NT2/D1 (cell line): ENCODE results near the gene GCLC.

ENCODE experiments used
- DNase-seq: peaks from one replicate; pipeline ENCODE4 v3.0.0-alpha.2; 2011; ENCODE audit warnings: low read depth, low spot score
- H3K27me3 ChIP-seq: 2 replicates; pipeline ENCODE4 v1.6.0; 2011; ENCODE audit warnings: mild to moderate bottlenecking; ENCODE audit not compliant: insufficient read length, insufficient read depth
- H3K36me3 ChIP-seq: 2 replicates; pipeline ENCODE4 v1.6.1; 2011; ENCODE audit warnings: mild to moderate bottlenecking, low read length, mixed read lengths; ENCODE audit not compliant: insufficient read depth, insufficient read length
- H3K4me1 ChIP-seq: 2 replicates; pipeline ENCODE4 v1.5.1; 2011; ENCODE audit not compliant: insufficient read depth, insufficient read length
- H3K4me3 ChIP-seq: 2 replicates; pipeline ENCODE4 v1.5.1; 2011; ENCODE audit warnings: low read depth; ENCODE audit not compliant: insufficient read length
- H3K9ac ChIP-seq: 2 replicates; pipeline ENCODE4 v1.6.0; 2011; ENCODE audit warnings: low read depth; ENCODE audit not compliant: insufficient read length
- H3K9me3 ChIP-seq: 2 replicates; pipeline ENCODE4 v1.5.1; 2011; ENCODE audit warnings: mild to moderate bottlenecking, low read length; ENCODE audit not compliant: insufficient read depth
- SUZ12 ChIP-seq: IDR thresholded peaks from 2 replicates; pipeline ENCODE4 v1.6.1; 2011; ENCODE audit not compliant: insufficient read length, insufficient read depth; ENCODE audit errors: extremely low read depth
- YY1 ChIP-seq: IDR thresholded peaks from 2 replicates; pipeline ENCODE4 v1.6.1; 2011; ENCODE audit not compliant: insufficient read length, insufficient read depth
- ZNF274 ChIP-seq: IDR thresholded peaks from 2 replicates; pipeline ENCODE4 v1.6.1; 2011; ENCODE audit warnings: mild to moderate bottlenecking, low read depth, low read length

The GCLC gene

DNA sequence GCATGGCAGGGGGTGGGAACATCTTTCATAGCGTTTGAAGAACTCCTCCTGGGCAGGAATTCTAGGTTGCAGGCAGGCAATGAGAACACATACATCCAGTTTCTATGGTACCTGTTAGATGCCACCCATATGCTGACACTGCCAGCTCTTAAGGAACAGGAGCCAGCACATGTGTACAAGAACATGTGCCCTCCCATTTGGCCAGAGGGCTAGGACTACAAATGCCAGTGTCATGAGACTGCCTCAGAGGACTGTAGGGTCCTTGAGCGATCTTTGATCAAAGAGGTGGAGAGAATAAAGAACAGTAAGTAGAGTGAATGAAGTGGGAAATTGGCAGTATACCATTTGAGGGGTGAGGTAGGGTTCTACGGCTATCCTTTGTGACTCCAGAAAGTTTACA lies 45.8 kb downstream of the GCLC start:
- Histone ChIP-seq H3K36me3 (peaks cover 35% of the 10 kb centered on the region), H3K9ac (no peak overlapping the region), H3K9me3 (no peaks in the 10 kb centered on the region), H3K4me1 (no peaks in the 10 kb centered on the region), H3K4me3 (no peak overlapping the region), H3K27me3 (no peaks in the 10 kb centered on the region)
- no peak for DNase-seq
- TF ChIP-seq YY1 (no peak), SUZ12 (no peak), ZNF274 (no peak)

DNA sequence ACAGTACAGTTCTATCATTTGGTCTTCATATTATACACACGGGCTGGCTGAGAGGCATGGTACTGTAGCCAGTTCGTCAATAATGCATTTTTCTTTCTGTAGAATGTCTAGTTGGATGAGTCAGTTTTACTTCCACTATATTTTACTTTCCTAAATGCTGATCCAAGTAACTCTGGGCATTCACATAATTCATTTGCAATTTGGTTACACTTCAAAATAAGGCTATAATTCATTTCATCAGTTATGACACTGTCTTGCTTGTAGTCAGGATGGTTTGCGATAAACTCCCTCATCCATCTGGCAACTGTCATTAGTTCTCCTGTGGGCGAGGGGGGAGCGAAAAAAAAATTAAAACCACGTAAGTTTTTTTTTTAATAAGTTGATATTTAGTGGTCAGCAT lies 46.3 kb downstream of the GCLC start:
- TF ChIP-seq ZNF274 (no peak), YY1 (no peak), SUZ12 (no peak)
- DNase-seq: no peak

DNA sequence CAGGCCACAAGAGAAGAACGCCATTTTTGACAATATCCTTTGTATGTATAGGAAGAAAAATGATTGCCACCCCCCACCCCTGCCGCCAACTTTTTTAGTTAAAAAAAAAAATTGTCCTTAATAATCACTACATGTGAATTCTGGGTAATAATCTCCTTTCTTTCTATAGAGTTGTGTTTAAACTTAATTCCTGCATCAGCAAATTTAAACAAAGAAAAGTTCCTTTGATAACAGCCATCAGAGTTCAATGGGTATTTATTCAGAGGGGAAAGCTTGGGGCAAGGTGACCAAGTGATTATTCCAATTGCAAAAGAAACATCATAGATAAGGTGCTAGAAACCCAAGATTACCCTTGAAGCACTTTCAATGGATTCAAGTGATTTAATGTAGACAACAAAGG lies 47.0 kb downstream of the GCLC start:
- H3K9ac ChIP-seq: no peak overlapping the region
- peaks cover 2% of the 10 kb centered on the region for H3K4me1 ChIP-seq
- no peaks in the 10 kb centered on the region for H3K27me3 ChIP-seq
- no peak overlapping the region for H3K4me3 ChIP-seq
- peaks cover 23% of the 10 kb centered on the region for H3K36me3 ChIP-seq
- DNase-seq: no peak
- TF ChIP-seq ZNF274 (no peak), YY1 (no peak), SUZ12 (no peak)
- H3K9me3 ChIP-seq: no peaks in the 10 kb centered on the region

More for the DNA sequence above, 46.3 kb downstream of the GCLC start:
- Histone ChIP-seq H3K9ac (no peak overlapping the region), H3K4me3 (no peak overlapping the region), H3K9me3 (no peaks in the 10 kb centered on the region), H3K4me1 (no peaks in the 10 kb centered on the region), H3K27me3 (no peaks in the 10 kb centered on the region), H3K36me3 (peaks cover 30% of the 10 kb centered on the region)

DNA sequence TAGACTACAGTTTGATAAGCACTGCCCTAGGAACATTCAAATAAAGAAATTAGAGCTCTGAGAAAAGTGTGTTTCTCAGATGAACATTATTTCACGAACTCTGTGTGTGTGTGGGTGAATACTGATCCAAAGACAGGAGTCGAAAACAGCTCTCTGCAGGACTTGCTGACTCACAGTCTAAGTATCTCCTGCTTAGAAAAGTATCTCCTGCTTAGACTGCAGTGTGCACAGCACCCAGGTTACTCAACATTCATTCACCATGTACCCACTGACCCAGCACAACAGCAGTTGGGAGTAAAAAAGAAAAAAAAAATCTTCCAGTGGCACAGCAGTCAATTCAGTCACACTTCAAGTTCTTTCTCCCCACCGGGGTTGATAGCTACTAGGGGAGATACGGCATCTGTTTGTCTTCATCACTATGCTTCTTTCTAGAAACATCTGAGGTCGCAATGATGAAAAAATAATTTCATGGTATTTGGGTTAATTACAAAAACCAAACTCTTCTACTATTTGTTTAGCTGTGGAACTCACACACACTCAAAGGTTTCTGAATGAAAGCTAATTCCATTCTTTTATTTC lies 48.0 kb downstream of the GCLC start:
- Histone ChIP-seq H3K4me3 (no peak overlapping the region), H3K4me1 (peaks cover 2% of the 10 kb centered on the region), H3K9ac (no peak overlapping the region), H3K36me3 (peaks cover 23% of the 10 kb centered on the region), H3K27me3 (no peaks in the 10 kb centered on the region), H3K9me3 (no peaks in the 10 kb centered on the region)
- TF ChIP-seq SUZ12: no peak
- no peak for TF ChIP-seq YY1
- TF ChIP-seq ZNF274: no peak
- DNase-seq: no peak

DNA sequence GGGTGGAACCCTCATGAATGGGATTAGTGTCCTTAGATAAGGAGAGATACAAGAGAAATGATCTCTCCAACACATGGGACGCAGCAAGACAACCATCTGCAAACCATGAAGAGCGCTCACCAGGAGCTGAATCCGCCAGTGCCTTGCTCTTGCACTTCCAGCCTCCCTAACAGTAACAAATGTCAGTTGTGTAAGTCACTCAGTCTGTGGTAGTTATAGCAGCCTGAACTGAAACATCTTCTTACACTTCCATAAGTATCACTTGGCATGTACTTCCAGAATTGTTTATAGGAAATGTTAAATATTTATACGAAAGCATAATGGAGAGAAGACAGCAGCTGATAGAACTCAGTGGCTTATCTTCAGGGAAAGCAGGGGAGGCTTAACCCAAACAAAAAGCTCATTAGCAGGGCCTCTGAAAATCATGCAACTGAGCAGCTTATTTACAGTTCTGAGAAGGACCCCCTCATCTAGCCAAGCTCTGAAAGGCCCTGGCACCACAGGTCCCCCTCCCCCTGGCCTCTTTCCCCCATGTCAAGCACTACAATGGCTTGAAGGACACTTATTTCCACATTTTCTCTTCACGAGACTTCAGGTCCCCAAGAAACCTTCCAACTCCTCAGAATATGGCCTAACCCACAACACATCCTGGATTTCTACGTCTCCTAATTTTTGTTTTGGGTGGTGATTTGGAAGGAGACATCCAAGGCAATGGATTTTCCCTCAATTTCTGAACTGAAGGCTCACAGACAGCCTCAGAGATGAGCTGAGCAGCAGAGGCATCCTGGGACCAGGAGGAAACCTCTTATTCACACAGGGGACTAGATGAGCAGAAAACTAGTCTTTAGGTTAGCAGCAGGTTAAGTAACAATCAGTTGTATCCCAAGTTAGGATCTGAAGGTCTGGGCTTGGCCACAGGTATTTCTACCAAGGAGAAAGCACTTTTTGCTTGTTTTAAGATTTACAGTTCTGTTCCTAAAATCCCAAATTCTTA lies 49.1 kb downstream of the GCLC start:
- no peak for DNase-seq
- Histone ChIP-seq H3K9me3 (no peaks in the 10 kb centered on the region), H3K36me3 (peaks cover 19% of the 10 kb centered on the region), H3K4me1 (peaks cover 2% of the 10 kb centered on the region), H3K9ac (no peak overlapping the region), H3K4me3 (no peak overlapping the region), H3K27me3 (no peaks in the 10 kb centered on the region)
- TF ChIP-seq SUZ12 (no peak), YY1 (no peak), ZNF274 (no peak)

DNA sequence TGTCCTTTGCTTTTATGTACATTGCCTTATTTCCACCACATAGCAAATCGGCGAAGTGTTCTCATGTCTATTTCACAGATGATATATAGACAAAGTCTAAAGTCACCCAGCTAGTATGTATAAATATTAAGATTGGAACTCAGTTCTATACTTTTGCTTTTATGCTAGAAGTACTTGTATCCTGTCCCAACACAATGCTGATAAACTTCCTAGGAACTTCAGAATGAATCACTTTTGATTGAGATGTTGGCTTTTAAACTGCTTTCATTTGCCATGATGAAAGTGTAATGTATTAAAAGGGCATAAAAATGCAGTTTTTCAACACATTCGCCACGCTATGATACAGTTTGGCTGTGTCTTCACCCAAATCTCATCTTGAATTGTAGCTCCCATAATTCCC lies 50.8 kb downstream of the GCLC start:
- Histone ChIP-seq H3K27me3 (no peaks in the 10 kb centered on the region), H3K36me3 (peaks cover 8% of the 10 kb centered on the region), H3K4me3 (no peak overlapping the region), H3K4me1 (peaks cover 2% of the 10 kb centered on the region), H3K9me3 (no peaks in the 10 kb centered on the region), H3K9ac (no peak overlapping the region)
- no peak for TF ChIP-seq ZNF274
- no peak for TF ChIP-seq SUZ12
- TF ChIP-seq YY1: no peak
- no peak for DNase-seq

DNA sequence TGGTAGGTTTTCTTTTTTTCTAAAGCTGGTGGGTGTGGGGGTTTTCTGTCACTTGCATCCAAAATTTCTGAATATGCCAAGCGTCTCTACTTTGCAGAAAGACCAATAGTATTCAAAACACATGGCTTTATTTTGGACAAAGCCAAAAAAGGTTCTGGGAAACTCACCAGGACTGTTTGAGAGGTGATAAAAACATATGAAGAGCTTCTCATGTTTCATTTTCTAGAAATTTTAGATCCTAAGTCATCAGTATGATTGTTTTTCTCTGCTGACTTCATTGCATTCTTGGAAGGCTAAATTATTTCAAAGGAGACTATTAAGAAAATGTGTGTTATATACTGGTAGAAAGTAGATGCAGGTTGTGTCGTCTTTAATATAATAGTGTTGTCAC lies 51.3 kb downstream of the GCLC start:
- Histone ChIP-seq H3K4me3 (no peak overlapping the region), H3K4me1 (peaks cover 2% of the 10 kb centered on the region), H3K9ac (no peak overlapping the region), H3K36me3 (peaks cover 4% of the 10 kb centered on the region), H3K27me3 (no peaks in the 10 kb centered on the region), H3K9me3 (no peaks in the 10 kb centered on the region)
- no peak for DNase-seq
- TF ChIP-seq YY1: no peak
- no peak for TF ChIP-seq SUZ12
- no peak for TF ChIP-seq ZNF274
